HG02763 (cell line): Measurements from ENCODE around the gene XRN2.

ENCODE experiments used
- ATAC-seq: cut with Tn5 transposase; IDR thresholded peaks from one replicate; pipeline ENCODE4 v1.9.1; 2021; ENCODE audit warnings: mild to moderate bottlenecking, moderate library complexity; ENCODE audit not compliant: unreplicated experiment

Gene XRN2, protein sequence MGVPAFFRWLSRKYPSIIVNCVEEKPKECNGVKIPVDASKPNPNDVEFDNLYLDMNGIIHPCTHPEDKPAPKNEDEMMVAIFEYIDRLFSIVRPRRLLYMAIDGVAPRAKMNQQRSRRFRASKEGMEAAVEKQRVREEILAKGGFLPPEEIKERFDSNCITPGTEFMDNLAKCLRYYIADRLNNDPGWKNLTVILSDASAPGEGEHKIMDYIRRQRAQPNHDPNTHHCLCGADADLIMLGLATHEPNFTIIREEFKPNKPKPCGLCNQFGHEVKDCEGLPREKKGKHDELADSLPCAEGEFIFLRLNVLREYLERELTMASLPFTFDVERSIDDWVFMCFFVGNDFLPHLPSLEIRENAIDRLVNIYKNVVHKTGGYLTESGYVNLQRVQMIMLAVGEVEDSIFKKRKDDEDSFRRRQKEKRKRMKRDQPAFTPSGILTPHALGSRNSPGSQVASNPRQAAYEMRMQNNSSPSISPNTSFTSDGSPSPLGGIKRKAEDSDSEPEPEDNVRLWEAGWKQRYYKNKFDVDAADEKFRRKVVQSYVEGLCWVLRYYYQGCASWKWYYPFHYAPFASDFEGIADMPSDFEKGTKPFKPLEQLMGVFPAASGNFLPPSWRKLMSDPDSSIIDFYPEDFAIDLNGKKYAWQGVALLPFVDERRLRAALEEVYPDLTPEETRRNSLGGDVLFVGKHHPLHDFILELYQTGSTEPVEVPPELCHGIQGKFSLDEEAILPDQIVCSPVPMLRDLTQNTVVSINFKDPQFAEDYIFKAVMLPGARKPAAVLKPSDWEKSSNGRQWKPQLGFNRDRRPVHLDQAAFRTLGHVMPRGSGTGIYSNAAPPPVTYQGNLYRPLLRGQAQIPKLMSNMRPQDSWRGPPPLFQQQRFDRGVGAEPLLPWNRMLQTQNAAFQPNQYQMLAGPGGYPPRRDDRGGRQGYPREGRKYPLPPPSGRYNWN

DNA sequence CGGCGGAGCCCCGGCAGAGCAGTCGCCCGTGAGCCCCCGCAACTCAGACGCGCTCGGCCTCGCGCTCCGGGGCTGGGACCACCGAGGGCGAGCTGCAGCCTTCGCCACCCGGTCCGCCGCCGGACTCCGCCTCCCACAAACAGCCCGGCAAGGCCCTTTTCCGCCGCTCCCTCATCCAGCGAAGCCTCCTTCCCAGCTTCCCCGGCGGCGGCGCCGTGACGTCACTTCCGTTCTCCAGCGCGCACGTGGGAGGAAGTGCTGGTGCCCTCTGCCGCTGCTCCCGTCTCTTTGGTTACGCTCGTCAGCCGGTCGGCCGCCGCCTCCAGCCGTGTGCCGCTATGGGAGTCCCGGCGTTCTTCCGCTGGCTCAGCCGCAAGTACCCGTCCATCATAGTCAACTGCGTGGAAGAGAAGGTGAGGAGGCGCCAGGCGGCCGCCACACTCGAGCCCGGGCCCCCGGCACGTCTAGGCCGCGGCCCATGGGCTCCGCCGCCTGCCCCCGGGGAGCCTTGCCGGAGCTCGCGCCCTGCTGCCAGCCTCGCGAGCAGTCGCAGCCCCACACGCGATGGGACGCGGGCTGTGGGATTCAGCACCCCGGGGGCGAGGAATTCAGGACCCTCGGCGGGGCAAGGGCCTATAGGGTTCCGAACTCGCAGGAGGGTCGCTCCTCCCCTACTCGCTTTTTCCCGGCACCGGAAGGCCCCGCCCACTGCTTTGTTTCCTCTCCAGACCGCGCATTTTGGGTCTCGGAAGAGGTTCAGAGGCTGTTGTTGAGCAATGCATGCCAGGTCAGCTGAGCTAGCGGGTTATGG lies at the start of gene XRN2:
XRN2 (plus strand) TSS at position 271 of the 811 bp plus-strand sequence; CDS start at position 339, 68 bp downstream.
- peak; percentile 93 for ATAC-seq

DNA sequence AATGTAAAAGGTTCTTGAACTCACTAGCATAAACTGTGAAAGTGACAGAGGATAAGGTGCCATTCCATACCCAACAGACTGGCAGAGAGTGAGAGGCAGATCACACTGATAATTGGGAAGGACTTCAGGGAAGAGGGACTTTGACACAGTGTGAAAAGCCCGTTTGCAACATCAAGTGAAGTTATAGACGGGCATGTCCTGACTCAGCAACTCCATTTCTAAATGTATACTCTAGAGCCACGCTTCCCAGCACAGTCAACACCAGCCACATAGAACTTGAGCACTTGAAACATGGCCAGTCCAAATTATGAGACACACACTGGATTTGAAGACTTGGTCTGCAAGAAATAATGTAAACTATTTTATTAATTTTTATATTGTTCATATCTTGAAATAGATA lies 45.9 kb upstream of the XRN2 start:
- no peak for ATAC-seq

DNA sequence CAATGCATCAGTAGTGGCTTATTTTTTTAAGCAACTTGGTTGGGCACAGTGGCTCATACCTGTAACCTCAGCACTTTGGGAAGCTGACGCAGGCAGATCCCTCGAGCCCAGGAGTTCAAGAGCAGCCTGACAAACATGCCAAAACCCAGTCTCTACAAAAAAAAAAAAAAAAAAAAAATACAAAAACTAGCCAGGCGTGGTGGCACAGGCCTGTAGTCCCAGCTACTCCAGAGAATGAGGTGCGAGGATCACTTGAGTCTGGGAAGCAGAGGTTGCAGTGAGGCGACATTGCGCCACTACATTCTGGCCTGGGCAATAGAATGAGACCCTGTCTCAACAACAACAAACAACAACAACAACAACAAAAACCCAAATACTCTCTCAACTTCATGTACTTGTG lies 44.7 kb upstream of the XRN2 start:
- no peak for ATAC-seq

DNA sequence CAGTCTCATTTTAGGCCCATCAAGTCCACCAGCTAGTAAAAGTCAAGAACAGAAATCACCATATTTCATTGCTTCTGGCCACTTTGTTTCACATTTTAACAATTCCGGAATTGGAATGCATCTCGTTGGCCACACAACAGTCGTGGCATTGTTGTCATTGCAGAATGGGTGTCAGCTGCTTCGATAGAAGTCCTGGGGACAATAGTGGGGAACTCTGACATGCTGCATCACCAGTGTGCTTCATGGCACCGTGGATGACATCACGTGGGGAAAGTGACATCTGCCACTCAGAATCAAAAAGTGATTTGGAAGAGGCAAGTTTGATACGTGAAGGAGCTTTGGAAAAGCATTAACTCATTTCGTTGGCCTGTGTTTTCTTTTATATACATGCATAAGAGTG lies 43.8 kb upstream of the XRN2 start:
- ATAC-seq, result no peak

DNA sequence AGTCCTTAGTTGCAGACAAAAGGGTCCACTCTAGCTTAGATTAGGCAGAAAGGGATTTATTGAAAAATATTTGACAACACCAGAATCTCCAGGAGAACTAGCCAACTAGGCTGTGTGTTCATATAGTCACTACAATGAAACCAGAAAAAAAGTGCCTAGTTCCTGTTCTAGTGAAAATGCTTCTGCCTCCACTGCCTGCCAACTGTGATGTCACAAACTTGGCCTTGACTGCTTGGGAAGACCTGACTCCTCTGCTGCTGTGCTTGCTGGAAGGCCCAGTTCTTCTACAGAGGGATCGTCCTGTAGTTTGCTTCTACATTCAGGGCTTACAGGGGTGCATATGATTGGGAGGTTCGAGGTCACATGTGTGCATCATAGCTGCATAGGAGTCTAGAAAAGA lies 40.3 kb upstream of the XRN2 start:
- no peak for ATAC-seq

DNA sequence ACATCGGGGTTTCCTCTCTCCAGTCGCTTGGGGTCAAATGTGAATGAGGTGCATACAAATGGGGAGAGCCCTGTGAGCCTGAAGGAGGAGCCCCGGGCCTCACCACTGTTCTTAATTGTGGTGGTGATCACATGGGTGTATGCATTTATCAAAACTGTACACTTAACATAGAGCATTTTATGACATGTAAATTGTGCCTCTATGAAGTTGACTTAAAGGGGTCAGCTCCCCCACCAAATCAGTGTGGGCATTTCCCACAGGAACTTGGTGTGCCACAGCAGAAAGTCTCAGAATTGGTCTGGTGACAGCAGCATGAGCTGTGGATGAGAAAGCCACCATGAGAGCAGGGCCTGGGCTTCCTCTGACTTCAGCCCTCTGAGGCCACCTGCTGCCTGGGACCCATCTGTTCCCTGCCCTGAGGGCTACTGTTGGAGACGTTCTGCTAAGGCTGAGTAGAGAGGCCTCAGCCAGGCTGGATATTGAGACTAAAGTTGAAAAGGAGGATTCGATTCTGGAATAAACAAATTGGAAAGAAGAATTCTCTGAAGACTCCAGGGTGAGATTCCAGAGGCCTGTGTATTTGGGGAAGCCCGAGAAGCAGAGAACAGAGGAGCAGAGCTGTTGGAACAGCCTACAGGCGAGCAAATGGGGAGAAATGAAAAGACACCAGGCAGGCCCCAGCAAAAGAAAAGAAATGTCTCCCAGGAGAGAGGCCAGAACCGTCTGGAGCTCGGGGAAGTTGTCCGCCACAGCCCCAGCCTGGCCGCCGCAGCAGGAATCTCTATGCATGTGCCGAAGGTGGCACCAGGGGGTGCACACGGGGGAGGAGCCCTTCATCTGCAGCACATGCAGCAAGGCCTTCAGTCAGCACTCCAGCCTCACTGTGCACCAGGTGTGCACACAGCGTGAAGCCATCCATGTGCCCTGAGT lies 37.6 kb upstream of the XRN2 start:
- ATAC-seq, result no peak

DNA sequence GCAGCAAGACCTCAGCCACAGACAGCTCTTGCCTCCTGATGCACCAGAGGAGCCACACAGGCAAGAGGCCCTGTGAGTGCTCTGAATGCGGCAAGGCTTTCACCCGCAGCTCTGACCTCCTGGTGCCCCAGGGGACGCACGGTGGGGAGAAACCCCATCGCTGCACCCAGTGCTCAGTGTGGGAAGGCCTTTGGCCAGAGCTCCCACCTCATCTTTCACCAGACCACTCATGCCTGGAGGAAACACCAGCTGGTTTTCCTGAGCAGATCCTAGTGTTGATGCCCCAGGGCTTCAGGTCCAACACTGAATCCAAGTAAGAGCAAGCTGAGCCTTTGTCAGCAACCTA lies 37.0 kb upstream of the XRN2 start:
- no peak for ATAC-seq

DNA sequence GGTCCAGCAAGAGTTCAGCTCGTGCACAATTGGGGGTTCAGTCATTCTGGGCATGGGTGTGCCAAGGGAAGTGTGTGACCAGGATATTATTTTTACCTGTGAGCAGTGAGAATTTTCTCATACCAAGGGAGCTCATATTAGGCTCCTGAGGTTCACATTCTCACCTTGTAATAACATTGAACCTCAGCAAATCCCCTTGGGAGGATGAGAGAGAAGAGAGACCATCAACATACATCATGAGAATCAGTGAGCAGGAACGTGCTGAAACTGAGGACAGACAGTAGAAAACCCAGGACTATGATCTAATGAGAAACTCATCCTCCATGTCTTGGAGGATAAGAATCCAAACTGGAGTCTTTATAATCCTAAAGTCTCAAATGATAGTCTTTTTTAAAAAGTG lies 33.4 kb upstream of the XRN2 start:
- no peak for ATAC-seq

DNA sequence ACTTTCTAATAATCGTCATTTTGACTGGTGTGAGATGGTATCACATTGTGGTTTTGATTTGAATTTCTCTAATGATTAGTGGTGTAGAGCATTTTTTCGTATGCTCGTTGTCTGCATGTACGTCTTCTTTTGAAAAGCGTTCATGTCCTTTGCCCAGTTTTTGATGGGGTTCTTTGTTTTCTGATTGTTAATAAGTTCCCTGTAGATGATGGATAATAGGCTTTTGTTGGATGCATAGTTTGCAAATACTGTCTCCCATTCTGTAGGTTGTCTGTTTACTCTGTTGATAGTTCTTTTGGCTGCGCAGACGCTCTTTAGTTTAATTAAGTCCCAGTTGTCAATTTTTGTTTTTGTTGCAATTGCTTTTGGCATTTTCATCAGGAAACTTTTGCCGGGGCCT lies 32.3 kb upstream of the XRN2 start:
- no peak for ATAC-seq

DNA sequence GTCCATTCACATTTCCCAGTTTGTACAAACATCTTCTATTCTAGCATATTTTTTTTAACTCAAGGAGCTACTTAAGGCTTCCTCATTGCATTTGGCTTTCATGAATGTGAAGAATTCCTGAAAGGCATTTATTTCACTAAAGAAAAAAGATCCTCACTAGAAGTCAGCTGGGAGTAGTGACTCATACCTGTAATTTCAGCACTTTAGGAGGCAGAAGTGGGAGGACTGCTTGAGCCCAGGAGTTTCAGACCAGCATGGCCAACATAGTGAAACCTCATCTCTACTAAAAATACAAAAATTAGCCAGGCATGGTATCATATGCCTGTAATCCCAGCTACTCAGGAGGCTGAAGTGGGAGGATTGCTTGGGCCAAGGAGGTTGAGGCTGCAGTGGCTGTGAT lies 30.9 kb upstream of the XRN2 start:
- ATAC-seq, result peak; percentile 42

DNA sequence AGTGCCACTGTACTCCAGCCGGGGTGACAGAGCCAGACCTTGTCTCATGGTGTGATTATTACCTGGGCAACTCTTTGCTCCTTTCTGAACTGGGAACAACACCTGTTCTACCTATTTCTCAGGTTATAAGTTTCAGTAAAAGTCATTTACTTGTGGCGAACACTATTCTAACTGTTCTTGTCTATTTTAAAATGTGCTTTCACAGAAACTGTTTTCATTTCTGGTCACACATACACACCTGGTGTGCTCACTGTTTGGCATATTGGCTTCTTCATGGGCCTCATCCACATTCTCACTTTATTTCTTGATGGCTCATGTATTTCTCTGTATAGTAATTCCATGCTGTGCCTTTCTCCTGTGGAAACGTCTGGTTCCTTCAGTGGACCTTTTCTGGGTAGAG lies 30.5 kb upstream of the XRN2 start:
- peak; percentile 48 for ATAC-seq

DNA sequence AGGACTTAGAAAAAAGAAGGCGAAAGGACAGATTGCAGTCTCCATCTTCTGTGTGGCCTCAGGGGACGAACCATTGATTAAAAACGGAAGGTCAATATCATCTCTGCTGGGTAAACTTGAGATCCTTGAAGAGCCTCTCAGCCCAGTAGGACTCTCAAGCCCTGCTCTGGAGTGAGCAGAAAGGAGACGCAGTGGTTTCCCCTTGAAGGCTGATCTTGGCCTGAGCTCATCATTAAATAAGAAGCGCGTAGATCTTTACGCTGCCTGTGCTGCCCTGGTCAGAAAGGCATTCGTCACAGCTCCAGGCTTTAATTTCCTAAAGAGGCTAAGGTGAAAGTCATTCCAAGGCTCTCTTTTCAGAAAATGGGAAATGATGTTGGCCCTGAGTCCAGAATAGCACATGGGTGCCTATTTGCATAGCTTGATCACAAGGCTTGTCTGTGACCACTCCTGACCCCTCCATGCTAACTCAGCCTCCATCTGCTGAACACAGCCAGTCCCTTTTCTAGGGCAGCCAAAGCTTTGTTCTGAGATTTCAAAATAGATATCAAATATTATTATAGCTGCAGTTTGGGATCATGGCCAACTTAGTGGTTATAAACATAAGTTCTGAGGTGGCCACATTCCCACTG lies 29.3 kb upstream of the XRN2 start:
- ATAC-seq, result no peak

DNA sequence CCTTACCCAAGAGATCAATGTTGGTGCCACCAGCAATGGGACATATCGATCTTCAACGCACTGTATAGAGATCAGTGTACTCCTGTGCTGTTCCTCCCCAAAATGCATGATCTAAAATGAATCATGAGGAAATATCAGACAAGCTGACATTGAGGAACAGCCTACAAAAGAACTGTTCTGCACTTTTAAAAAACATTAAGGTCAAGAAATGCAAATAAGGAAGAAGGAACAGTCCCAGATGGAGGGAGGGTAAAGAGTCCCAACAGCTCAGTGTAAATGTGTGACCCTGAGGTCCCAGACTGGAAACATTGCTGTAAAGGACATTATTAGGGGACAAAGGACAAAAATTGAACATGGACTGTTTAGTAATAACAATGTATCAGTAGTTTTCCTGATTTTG lies 24.3 kb upstream of the XRN2 start:
- ATAC-seq, result no peak

DNA sequence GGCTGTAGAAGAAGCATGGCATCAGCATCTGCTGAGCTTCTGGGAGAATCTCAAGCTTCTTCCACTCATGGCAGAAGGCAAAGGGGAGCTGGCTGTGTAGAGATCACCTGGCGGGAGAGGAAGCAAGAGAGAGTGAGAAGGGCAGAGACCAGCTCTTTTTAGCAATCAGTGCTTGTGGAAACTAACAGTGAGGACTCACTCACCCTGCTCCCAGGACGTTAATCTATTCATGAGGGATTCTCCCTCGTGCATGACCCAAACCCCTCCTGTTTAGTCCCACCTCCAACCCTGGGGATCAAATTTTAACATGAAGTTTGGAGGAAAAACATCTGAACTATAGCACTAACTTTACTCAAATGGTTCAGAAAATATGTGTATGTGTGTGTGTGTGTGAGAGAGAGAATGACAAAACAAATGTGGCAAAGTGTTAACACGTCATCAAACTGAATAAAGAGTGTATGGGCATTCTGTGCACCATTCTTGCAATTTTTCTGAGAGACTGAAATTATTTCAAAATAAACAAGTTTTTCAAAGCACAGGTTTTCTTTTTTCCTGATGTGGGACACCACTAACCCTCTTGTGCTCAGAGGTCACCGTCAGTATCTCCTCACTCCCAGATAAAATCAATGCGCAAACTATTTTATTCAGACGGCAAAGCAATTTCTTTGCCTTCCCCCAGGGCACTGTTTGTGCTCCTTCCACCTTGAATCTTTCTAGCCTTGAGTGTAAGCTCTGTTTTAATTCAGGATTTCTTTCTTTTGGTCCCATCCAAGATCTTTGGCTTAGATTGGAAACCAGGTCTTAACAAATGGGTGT lies 23.2 kb upstream of the XRN2 start:
- ATAC-seq, result no peak

DNA sequence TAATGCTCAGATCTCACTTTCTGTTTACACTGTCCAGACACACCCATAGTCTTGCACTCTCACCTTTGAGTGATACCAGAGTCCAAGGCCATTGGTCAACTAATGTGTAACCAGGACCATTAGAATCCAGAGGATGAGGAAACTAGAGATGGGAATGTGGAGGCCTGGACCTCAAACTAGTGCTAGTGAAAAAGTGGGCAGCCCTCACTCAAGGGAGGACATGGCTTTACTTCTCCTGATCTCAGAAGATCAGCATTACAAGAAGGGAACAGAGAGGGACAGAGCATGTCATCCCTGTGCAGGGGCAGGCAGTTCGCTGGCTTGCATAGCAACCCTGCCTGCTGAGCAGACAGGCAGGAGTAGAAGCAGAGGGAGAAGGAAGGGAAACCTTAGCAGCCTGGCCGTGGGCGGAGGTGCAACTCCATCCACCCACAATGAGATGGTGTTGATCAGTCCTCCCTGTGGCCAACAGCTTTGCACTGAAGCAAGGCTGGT lies 22.6 kb upstream of the XRN2 start:
- no peak for ATAC-seq

DNA sequence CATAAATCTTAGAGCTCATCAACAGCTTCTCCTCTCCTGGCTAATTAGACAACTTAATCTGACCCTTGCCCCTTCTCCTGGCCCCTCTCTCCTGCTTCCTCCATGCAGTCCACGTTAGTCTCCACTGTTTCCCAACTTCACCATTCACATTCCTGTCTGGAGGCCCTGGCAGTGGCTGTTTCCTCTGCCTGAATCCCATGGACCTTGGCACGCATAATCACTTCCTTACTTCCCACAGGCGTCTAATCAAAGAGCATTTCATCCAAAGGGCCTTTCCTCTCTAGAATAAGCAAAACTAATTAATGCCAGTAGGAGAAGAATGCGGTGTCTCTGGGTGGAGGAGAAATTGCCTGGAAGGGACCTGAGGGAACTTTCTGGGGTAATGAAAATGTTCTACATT lies 16.4 kb upstream of the XRN2 start:
- no peak for ATAC-seq

DNA sequence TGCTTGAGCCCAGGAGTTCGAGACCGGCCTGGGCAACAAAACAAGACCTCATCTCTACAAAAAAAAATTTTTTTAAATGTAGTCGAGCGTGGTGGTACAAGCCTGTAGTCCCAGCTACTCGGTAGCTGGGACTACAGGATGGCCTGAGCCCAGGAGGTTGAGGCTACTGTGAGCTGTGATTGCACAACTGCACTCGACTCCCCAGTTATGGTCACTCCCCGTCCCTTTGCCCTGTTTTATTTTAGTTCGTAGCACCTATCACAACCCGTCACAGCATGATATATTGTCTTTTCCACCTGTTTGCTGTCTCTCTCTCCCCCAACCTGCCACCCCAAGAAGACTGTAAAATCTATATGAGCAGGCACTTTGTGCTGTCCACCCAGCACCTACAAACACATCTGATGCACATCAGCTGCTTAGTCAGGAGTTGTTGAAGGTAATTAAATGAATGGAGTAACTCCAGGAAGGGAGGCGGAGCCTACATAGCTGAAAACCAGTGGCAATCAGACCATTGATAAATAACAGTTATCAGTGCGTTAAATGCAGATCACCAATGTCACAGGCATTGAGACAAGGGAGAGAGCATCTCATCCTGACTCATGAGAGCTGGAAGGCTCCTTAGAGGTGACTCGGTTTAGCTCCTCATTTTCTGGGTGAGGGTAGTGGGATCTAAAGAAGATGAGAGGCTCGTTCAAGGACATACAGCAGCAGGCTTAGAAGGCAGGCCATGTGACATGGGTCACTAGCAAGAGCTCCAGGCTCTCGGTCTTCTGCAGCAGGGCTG lies 14.4 kb upstream of the XRN2 start:
- ATAC-seq, result no peak

DNA sequence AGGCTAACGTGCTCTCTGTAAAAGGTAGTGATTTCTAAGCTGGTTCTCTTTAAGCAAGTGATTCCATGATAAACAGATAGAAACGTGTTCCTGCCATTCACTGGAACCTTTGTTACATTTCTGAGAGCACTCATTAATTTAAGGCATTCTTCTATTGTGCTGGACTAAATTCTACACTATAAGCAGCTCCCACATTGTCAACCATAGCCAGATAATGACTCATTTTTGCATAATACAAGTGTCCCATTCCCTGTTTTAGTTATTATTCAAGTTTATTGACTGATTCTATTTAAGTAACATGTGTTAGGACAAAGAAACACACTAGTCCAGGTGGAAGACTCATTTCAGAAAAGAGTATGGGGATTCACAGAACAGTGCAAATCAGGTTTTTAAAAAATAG lies 13.5 kb upstream of the XRN2 start:
- ATAC-seq, result no peak
